ENCODE measurements around the gene DEGS1.

DEGS1 gene

GRCh38 chr1:224172229-224172628 lies 10.8 kb upstream of the DEGS1 start:
- no peak overlapping the region for H3K9ac ChIP-seq (ENCODE audit: insufficient read length)
- H3K36me3 ChIP-seq (ENCODE audit: insufficient read depth, low read length): no peaks in the 10 kb centered on the region
- no peak for TF ChIP-seq POLR2AphosphoS5 (IDR thresholded peaks at IDR 0.05; ENCODE audit: borderline replicate concordance, low read depth, low read length)
- TF ChIP-seq EZH2 (IDR thresholded peaks at IDR 0.05): no peak
- no peak for TF ChIP-seq FOXP2 (optimal IDR thresholded peaks at IDR 0.05; ENCODE audit: control extremely low read depth, extremely low read length, insufficient read depth)
- H3K4me3 ChIP-seq: no peak overlapping the region
- H3K27ac ChIP-seq: no peak overlapping the region
- H3K9me3 ChIP-seq (ENCODE audit: low read depth, low read length): no peaks in the 10 kb centered on the region
- no peak for DNase-seq (ENCODE audit: low read depth, low spot score)

GRCh38 chr1:224173523-224173922 lies 9.5 kb upstream of the DEGS1 start:
- Histone ChIP-seq H3K9ac (ENCODE audit: insufficient read length) (no peak overlapping the region), H3K36me3 (ENCODE audit: insufficient read depth, low read length) (no peaks in the 10 kb centered on the region), H3K9me3 (ENCODE audit: low read depth, low read length) (no peaks in the 10 kb centered on the region), H3K27ac (no peak overlapping the region), H3K4me3 (no peak overlapping the region)
- TF ChIP-seq FOXP2 (optimal IDR thresholded peaks at IDR 0.05; ENCODE audit: control extremely low read depth, extremely low read length, insufficient read depth): no peak
- no peak for TF ChIP-seq POLR2AphosphoS5 (IDR thresholded peaks at IDR 0.05; ENCODE audit: borderline replicate concordance, low read depth, low read length)
- TF ChIP-seq EZH2 (IDR thresholded peaks at IDR 0.05): no peak
- DNase-seq (ENCODE audit: low read depth, low spot score): no peak

- no peak for DNase-seq (ENCODE audit: low read depth, low spot score)
- Histone ChIP-seq H3K36me3 (ENCODE audit: insufficient read depth, low read length) (no peaks in the 10 kb centered on the region), H3K9me3 (ENCODE audit: low read depth, low read length) (no peaks in the 10 kb centered on the region), H3K9ac (ENCODE audit: insufficient read length) (no peak overlapping the region), H3K27ac (no peak overlapping the region), H3K4me3 (no peak overlapping the region)
- TF ChIP-seq POLR2AphosphoS5 (IDR thresholded peaks at IDR 0.05; ENCODE audit: borderline replicate concordance, low read depth, low read length) (no peak), FOXP2 (optimal IDR thresholded peaks at IDR 0.05; ENCODE audit: control extremely low read depth, extremely low read length, insufficient read depth) (no peak), EZH2 (IDR thresholded peaks at IDR 0.05) (no peak)
Measured at GRCh38 chr1:224175617-224176016, 7.4 kb upstream of the DEGS1 start.

- Histone ChIP-seq H3K4me3 (no peak overlapping the region), H3K9ac (ENCODE audit: insufficient read length) (no peak overlapping the region), H3K27ac (no peak overlapping the region), H3K9me3 (ENCODE audit: low read depth, low read length) (no peaks in the 10 kb centered on the region), H3K36me3 (ENCODE audit: insufficient read depth, low read length) (no peaks in the 10 kb centered on the region)
- no peak for DNase-seq (ENCODE audit: low read depth, low spot score)
- TF ChIP-seq EZH2 (IDR thresholded peaks at IDR 0.05): no peak
- no peak for TF ChIP-seq POLR2AphosphoS5 (IDR thresholded peaks at IDR 0.05; ENCODE audit: borderline replicate concordance, low read depth, low read length)
- no peak for TF ChIP-seq FOXP2 (optimal IDR thresholded peaks at IDR 0.05; ENCODE audit: control extremely low read depth, extremely low read length, insufficient read depth)
Measured at GRCh38 chr1:224177356-224177999, 5.6 kb upstream of the DEGS1 start.

- DNase-seq (ENCODE audit: low read depth, low spot score): no peak
- no peak overlapping the region for H3K27ac ChIP-seq
- H3K9ac ChIP-seq (ENCODE audit: insufficient read length): no peak overlapping the region
- no peak overlapping the region for H3K4me3 ChIP-seq
- H3K9me3 ChIP-seq (ENCODE audit: low read depth, low read length): no peaks in the 10 kb centered on the region
- TF ChIP-seq POLR2AphosphoS5 (IDR thresholded peaks at IDR 0.05; ENCODE audit: borderline replicate concordance, low read depth, low read length) (no peak), FOXP2 (optimal IDR thresholded peaks at IDR 0.05; ENCODE audit: control extremely low read depth, extremely low read length, insufficient read depth) (no peak), EZH2 (IDR thresholded peaks at IDR 0.05) (no peak)
- no peaks in the 10 kb centered on the region for H3K36me3 ChIP-seq (ENCODE audit: insufficient read depth, low read length)
Measured at GRCh38 chr1:224178894-224179293, 4.1 kb upstream of the DEGS1 start.

DNA sequence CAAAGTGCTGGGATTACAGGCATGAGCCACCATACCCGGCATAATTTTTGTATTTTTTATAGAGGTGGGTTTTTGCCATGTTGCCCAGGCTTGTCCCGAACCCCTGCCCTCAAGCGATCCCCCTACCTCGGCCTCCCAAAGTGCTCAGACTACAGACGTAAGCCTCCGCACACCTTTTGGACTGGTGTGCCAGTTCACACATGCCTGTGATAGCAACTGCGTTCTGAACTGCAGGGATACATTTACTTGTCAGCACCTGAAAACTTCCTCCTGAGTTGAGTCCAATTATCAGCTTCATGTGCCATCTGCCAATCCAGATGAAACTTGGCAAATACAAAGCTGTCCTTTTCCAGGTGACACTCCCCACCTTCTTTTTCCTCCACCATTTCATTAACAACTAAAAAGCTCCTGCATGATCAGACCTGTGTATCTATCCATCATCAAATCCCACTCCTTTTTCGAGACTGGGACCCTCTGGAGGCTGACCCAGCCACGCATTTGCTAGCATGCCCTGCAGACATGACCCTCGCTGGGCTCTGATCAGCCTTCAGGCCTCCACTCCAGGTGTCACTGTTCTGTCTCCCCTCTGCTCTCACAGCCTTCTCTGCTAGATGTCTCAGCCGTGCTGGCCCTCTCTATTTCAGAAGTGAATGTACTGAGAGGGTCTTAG lies 2.1 kb upstream of the DEGS1 start:
- H3K27ac ChIP-seq: no peak overlapping the region
- H3K9ac ChIP-seq (ENCODE audit: insufficient read length): no peak overlapping the region
- no peak for TF ChIP-seq POLR2AphosphoS5 (IDR thresholded peaks at IDR 0.05; ENCODE audit: borderline replicate concordance, low read depth, low read length)
- TF ChIP-seq FOXP2 (optimal IDR thresholded peaks at IDR 0.05; ENCODE audit: control extremely low read depth, extremely low read length, insufficient read depth): no peak
- no peak overlapping the region for H3K4me3 ChIP-seq
- H3K36me3 ChIP-seq (ENCODE audit: insufficient read depth, low read length): peaks cover 13% of the 10 kb centered on the region
- no peak for DNase-seq (ENCODE audit: low read depth, low spot score)
- no peaks in the 10 kb centered on the region for H3K9me3 ChIP-seq (ENCODE audit: low read depth, low read length)

DNA sequence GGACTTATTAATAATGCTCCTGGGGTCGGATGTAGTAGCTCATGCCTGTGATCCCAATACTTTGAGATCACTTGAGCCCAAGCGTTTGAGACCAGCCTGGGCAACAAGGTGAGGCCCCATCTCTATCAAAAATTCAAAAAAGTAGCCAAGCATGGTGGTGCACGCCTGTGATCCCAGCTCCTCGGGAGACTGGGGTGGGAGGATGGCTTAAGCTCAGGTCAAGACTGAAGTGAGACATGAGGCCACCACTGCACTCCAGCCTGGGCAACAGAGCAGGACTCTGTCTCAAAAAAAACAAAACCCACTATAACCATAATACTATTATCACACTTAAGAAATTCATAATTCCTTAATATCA lies 1.6 kb upstream of the DEGS1 start:
- Histone ChIP-seq H3K27ac (no peak overlapping the region), H3K9ac (ENCODE audit: insufficient read length) (no peak overlapping the region), H3K9me3 (ENCODE audit: low read depth, low read length) (no peaks in the 10 kb centered on the region), H3K4me3 (no peak overlapping the region), H3K36me3 (ENCODE audit: insufficient read depth, low read length) (peaks cover 18% of the 10 kb centered on the region)
- TF ChIP-seq POLR2AphosphoS5 (IDR thresholded peaks at IDR 0.05; ENCODE audit: borderline replicate concordance, low read depth, low read length): no peak
- no peak for TF ChIP-seq FOXP2 (optimal IDR thresholded peaks at IDR 0.05; ENCODE audit: control extremely low read depth, extremely low read length, insufficient read depth)
- TF ChIP-seq EZH2 (IDR thresholded peaks at IDR 0.05): no peak
- no peak for DNase-seq (ENCODE audit: low read depth, low spot score)

DNA sequence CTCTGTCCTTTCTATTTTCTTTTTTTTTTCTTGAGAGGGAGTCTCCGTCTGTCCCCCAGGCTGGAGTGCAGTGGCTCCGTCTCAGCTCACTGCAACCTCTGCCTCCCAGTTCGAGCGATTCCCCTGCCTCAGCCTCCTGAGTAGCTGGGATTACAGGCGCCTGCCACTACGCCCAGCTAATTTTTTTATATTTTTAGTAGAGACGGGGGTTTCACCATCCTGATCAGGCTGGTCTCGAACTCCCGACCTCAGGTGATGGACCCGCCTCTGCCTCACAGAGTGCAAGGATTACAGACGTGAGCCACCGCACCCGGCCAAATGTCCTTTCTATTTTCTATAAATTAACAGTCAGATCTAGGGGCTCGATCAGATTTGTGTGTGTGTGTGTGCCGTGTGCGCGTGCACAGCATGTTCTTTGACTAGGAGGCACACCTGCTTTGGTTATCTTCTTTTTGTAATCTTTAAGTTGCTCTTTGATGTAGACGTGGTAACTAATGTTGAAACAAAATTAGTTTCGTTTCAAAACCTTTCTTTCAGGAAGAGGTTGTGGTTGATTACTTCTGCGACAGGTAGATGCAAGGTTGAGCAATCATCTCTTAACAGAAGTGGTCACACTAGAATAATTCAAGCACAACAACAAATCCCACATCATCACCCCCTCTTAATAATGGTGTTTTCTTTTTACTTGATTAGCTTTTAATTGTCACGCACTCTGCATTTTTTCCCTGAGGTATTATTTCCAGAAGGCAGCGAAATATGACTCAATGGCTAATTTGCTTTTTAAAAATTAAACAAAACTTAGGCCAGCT lies 779 bp upstream of the DEGS1 start:
- TF ChIP-seq POLR2AphosphoS5 (IDR thresholded peaks at IDR 0.05; ENCODE audit: borderline replicate concordance, low read depth, low read length) (no peak), FOXP2 (optimal IDR thresholded peaks at IDR 0.05; ENCODE audit: control extremely low read depth, extremely low read length, insufficient read depth) (no peak), EZH2 (IDR thresholded peaks at IDR 0.05) (no peak)
- no peak for DNase-seq (ENCODE audit: low read depth, low spot score)

More for the DNA sequence above, 779 bp upstream of the DEGS1 start:
- Histone ChIP-seq H3K36me3 (ENCODE audit: insufficient read depth, low read length) (peaks cover 26% of the 10 kb centered on the region), H3K9ac (ENCODE audit: insufficient read length) (peak overlapping the region; percentile 94), H3K9me3 (ENCODE audit: low read depth, low read length) (no peaks in the 10 kb centered on the region), H3K27ac (peak overlapping the region; percentile 58), H3K4me3 (peak overlapping the region; percentile 87)
